ENCODE results near the gene GLYATL1.
"Not testable (repeated sequence)": the region's sequence is repeated elsewhere in the genome, so short reads cannot be mapped to it uniquely, and the experiment has no call there.

The GLYATL1 gene

GRCh38 chr11:58999291-58999680 is 60.0 kb downstream of the GLYATL1 start:
- no peak overlapping the region for H3K4me3 ChIP-seq (ENCODE audit: low read depth, low read length)
- no peak for TF ChIP-seq CTCF (IDR thresholded peaks at IDR 0.05; ENCODE audit: low read depth, low read length)
- no peak for DNase-seq (ENCODE audit: low read depth, low spot score)
- in situ Hi-C loops (cut with HindIII; ENCODE audit: low sequenced_read_pairs) = no loop called here

GRCh38 chr11:59000003-59000402 is 60.7 kb downstream of the GLYATL1 start:
- no peak for TF ChIP-seq CTCF (IDR thresholded peaks at IDR 0.05; ENCODE audit: low read depth, low read length)
- DNase-seq (ENCODE audit: low read depth, low spot score) = no peak
- no peak overlapping the region for H3K4me3 ChIP-seq (ENCODE audit: low read depth, low read length)
- in situ Hi-C loops (cut with HindIII; ENCODE audit: low sequenced_read_pairs) = no loop called here

GRCh38 chr11:59002006-59002405 is 62.7 kb downstream of the GLYATL1 start:
- DNase-seq (ENCODE audit: low read depth, low spot score); in situ Hi-C loops (cut with HindIII; ENCODE audit: low sequenced_read_pairs): not testable (repeated sequence)

More at GRCh38 chr11:59002006-59002405, 62.7 kb downstream of the GLYATL1 start:
- not testable (repeated sequence) for H3K4me3 ChIP-seq (ENCODE audit: low read depth, low read length)
